ENCODE results near the gene ACP5. TPM values are rescaled to one million over a fixed set of nuclear protein-coding genes. Genes with fewer than 3 reads are reported as not detected.

ACP5 gene
- total RNA-seq, 1 donor from 2014 or later = 0.95 TPM

GRCh38 chr19:11547929-11548700 is 29.3 kb downstream of the ACP5 start:
- no peaks in the 10 kb centered on the region for H3K9me3 Mint-ChIP-seq (ENCODE audit: unreplicated experiment)
- H3K36me3 Mint-ChIP-seq (ENCODE audit: low read depth, unreplicated experiment) = peaks cover 6% of the 10 kb centered on the region
- no peak for DNase-seq (ENCODE audit: low spot score)
- H3K4me1 Mint-ChIP-seq (ENCODE audit: unreplicated experiment) = no peaks in the 10 kb centered on the region
- no peak for TF ChIP-seq CTCF (IDR thresholded peaks at IDR 0.05; ENCODE audit: unreplicated experiment)
- H3K4me3 Mint-ChIP-seq (ENCODE audit: unreplicated experiment) = no peak overlapping the region
- H3K27ac Mint-ChIP-seq (ENCODE audit: unreplicated experiment) = no peak overlapping the region
- no peaks in the 10 kb centered on the region for H3K27me3 Mint-ChIP-seq (ENCODE audit: unreplicated experiment)

GRCh38 chr19:11541238-11541637 is 36.2 kb downstream of the ACP5 start:
- Mint-ChIP-seq H3K4me3 (ENCODE audit: unreplicated experiment) (no peak overlapping the region), H3K4me1 (ENCODE audit: unreplicated experiment) (no peaks in the 10 kb centered on the region), H3K27me3 (ENCODE audit: unreplicated experiment) (peaks cover 9% of the 10 kb centered on the region), H3K9me3 (ENCODE audit: unreplicated experiment) (no peaks in the 10 kb centered on the region), H3K27ac (ENCODE audit: unreplicated experiment) (no peak overlapping the region), H3K36me3 (ENCODE audit: low read depth, unreplicated experiment) (no peaks in the 10 kb centered on the region)
- no peak for DNase-seq (ENCODE audit: low spot score)
- no peak for TF ChIP-seq CTCF (IDR thresholded peaks at IDR 0.05; ENCODE audit: unreplicated experiment)

GRCh38 chr19:11540645-11541044 is 36.8 kb downstream of the ACP5 start:
- H3K27me3 Mint-ChIP-seq (ENCODE audit: unreplicated experiment) = peaks cover 10% of the 10 kb centered on the region
- H3K4me3 Mint-ChIP-seq (ENCODE audit: unreplicated experiment) = no peak overlapping the region
- H3K4me1 Mint-ChIP-seq (ENCODE audit: unreplicated experiment) = no peaks in the 10 kb centered on the region
- no peaks in the 10 kb centered on the region for H3K36me3 Mint-ChIP-seq (ENCODE audit: low read depth, unreplicated experiment)
- DNase-seq (ENCODE audit: low spot score) = no peak
- no peak for TF ChIP-seq CTCF (IDR thresholded peaks at IDR 0.05; ENCODE audit: unreplicated experiment)
- no peak overlapping the region for H3K27ac Mint-ChIP-seq (ENCODE audit: unreplicated experiment)
- no peaks in the 10 kb centered on the region for H3K9me3 Mint-ChIP-seq (ENCODE audit: unreplicated experiment)

DNA sequence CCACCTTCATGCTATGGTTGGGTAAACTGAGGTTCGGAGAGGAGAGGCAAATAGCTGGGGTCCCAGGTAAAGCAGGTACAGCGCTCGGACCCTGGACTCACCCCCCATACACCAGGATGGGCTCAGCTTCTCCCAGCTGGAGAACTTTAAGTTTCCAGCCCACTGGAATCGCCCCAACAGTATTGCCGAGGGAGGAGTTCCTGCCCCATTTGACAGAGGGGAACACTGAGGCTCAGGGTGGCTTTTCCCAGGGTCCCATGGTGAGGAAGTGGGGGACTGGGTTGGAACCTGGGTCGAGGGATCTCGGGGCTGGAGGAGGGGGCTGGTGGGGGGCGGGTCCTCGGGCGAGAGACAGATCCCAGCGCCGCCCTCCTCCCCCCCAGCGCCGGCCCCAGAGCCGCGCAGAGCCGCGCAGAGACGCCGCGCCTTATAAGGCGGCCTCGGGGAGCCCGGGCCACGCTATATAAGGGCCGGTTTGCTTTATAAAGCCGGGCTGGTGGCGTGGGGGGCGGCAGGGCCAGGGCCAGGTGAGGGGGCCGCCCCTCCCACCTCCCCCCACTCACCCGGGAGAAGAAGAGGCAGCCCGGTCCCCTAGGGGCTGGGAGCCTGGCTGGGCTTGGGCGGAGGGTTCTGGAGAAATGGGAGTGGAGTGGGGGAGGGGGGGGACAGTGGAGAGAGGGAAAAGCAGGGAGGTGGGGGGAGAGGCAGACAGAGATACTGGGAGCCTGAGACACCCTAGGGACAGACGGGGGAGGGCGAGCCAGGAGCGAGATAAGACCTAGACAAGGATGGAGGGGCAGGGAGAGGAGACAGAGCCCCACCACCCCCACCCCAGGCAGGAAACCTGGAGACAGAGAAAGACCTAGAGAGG is 37.7 kb downstream of the ACP5 start:
- Mint-ChIP-seq H3K9me3 (ENCODE audit: unreplicated experiment) (no peaks in the 10 kb centered on the region), H3K27me3 (ENCODE audit: unreplicated experiment) (peaks cover 13% of the 10 kb centered on the region), H3K4me3 (ENCODE audit: unreplicated experiment) (no peak overlapping the region), H3K27ac (ENCODE audit: unreplicated experiment) (no peak overlapping the region), H3K4me1 (ENCODE audit: unreplicated experiment) (peaks cover 2% of the 10 kb centered on the region), H3K36me3 (ENCODE audit: low read depth, unreplicated experiment) (no peaks in the 10 kb centered on the region)
- no peak for DNase-seq (ENCODE audit: low spot score)
- no peak for TF ChIP-seq CTCF (IDR thresholded peaks at IDR 0.05; ENCODE audit: unreplicated experiment)

Data from endothelial cell (in vitro differentiated cells).